ENCODE measurements around the gene HACD2.

Gene HACD2

DNA sequence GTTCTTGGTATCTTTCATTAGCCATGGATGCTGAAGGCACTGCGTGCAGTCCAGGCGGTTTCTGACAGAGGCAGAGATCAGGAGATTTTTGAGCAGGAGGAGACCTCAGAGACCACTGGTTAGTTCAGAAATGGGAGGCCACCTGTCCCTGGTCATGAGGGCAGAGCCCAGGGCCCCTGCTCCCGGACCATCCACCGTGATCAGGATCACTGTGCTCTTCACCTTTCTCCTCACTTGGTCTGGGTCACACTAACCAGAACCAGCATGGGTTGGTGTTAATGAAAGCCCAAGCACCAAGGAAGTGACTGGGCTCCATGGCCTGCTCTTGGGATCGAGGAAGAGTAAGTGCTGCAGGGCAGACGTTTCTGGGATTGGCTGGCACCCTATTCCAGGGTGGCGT is 42.0 kb upstream of the HACD2 start:
- Histone ChIP-seq H4K8ac (ENCODE audit: low read depth, low read length) (no peak overlapping the region), H3K4me1 (ENCODE audit: control insufficient read depth in 1 of 2, insufficient read depth in 2 of 2, low read length in 2 of 2) (peaks cover 12 to 13% of the 10 kb centered on the region in 2 experiments), H4K12ac (ENCODE audit: low read depth, low read length) (no peak overlapping the region), H3K9me3 (ENCODE audit: insufficient read depth, low read depth, low read length) (no peaks in the 10 kb centered on the region), H3K14ac (ENCODE audit: low read length) (no peak overlapping the region), H2BK12ac (ENCODE audit: low read length) (no peak overlapping the region), H3K23ac (ENCODE audit: low read length) (no peak overlapping the region), H3K4me3 (ENCODE audit: low read depth, low read length) (no peak overlapping the region), H3K4me2 (ENCODE audit: low read length) (no peak overlapping the region), H2BK120ac (ENCODE audit: insufficient read depth, low read length, poor library complexity) (no peak overlapping the region), H3K27me3 (ENCODE audit: insufficient read depth, low read length) (no peaks in the 10 kb centered on the region), H2AK5ac (ENCODE audit: low read length) (no peak overlapping the region), H3K79me2 (ENCODE audit: control insufficient read depth, insufficient read depth, low read length, poor library complexity) (no peaks in the 10 kb centered on the region), H3K18ac (ENCODE audit: low read length) (no peak overlapping the region), H4K91ac (ENCODE audit: low read depth, low read length) (no peak overlapping the region), H3K79me1 (ENCODE audit: low read length) (no peaks in the 10 kb centered on the region), H3K27ac (ENCODE audit: low read depth, low read length) (no peak overlapping the region), H2BK5ac (ENCODE audit: low read depth, low read length, poor library complexity) (no peak overlapping the region), H3K36me3 (ENCODE audit: control insufficient read depth in 1 of 2, insufficient read depth in 2 of 2, low read length in 2 of 2) (peaks cover 25 to 35% of the 10 kb centered on the region in 2 experiments), H2AFZ (ENCODE audit: insufficient read depth, low read length, poor library complexity) (no peak overlapping the region), H3K4ac (ENCODE audit: low read depth, low read length) (no peak overlapping the region), H3K9ac (ENCODE audit: low read length) (no peak overlapping the region)
- no peak for DNase-seq
- no CpG with 5 or more reads among the region's 7 CpGs for WGBS (ENCODE audit: extremely low coverage, insufficient coverage, insufficient read length)

- H3K79me1 ChIP-seq (ENCODE audit: low read length), result no peaks in the 10 kb centered on the region
- WGBS (ENCODE audit: extremely low coverage, insufficient coverage, insufficient read length), result no CpG with 5 or more reads among the region's 1 CpG
Observed at GRCh38 chr3:123624302-123624701, 39.4 kb upstream of the HACD2 start.

DNA sequence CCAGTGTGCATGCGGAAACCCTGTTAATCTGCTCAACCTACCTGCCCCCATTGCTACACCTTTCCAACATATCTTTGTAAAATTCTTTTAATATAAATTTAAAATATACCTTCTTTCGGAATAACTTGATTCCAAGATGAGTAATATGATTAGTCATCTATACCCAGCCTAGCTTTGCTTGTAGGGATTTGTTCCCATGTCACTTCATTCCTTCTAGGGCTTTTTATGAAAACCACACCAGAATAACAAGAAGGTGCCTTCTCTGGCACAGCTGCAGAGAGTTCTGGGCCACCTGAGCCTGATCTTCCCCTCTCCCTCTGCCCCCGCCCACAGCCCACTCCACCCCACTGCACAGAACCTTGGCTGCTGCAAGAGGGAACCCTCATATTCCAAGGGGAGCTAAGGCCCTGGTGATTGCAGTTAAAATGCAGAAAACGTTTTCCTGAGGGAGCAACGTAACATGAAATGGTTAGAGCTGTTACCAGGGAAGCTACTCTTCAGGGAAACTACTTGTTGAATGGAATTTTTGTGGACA is 38.6 kb upstream of the HACD2 start:
- Histone ChIP-seq H2AK5ac (ENCODE audit: low read length) (no peak overlapping the region), H3K9me3 (ENCODE audit: insufficient read depth, low read depth, low read length) (no peaks in the 10 kb centered on the region), H3K79me1 (ENCODE audit: low read length) (no peaks in the 10 kb centered on the region), H3K14ac (ENCODE audit: low read length) (no peak overlapping the region), H3K4ac (ENCODE audit: low read depth, low read length) (no peak overlapping the region), H2BK120ac (ENCODE audit: insufficient read depth, low read length, poor library complexity) (no peak overlapping the region), H3K27ac (ENCODE audit: low read depth, low read length) (no peak overlapping the region), H4K8ac (ENCODE audit: low read depth, low read length) (no peak overlapping the region), H3K4me3 (ENCODE audit: low read depth, low read length) (no peak overlapping the region), H4K91ac (ENCODE audit: low read depth, low read length) (no peak overlapping the region), H2BK12ac (ENCODE audit: low read length) (no peak overlapping the region), H4K12ac (ENCODE audit: low read depth, low read length) (no peak overlapping the region), H3K9ac (ENCODE audit: low read length) (no peak overlapping the region), H3K4me2 (ENCODE audit: low read length) (no peak overlapping the region), H3K23ac (ENCODE audit: low read length) (no peak overlapping the region), H3K36me3 (ENCODE audit: control insufficient read depth in 1 of 2, insufficient read depth in 2 of 2, low read length in 2 of 2) (peaks cover 22 to 31% of the 10 kb centered on the region in 2 experiments), H3K18ac (ENCODE audit: low read length) (no peak overlapping the region), H3K4me1 (ENCODE audit: control insufficient read depth in 1 of 2, insufficient read depth in 2 of 2, low read length in 2 of 2) (peaks cover 17% of the 10 kb centered on the region in 2 experiments), H2AFZ (ENCODE audit: insufficient read depth, low read length, poor library complexity) (no peak overlapping the region), H3K79me2 (ENCODE audit: control insufficient read depth, insufficient read depth, low read length, poor library complexity) (no peaks in the 10 kb centered on the region), H2BK5ac (ENCODE audit: low read depth, low read length, poor library complexity) (no peak overlapping the region), H3K27me3 (ENCODE audit: insufficient read depth, low read length) (no peaks in the 10 kb centered on the region)
- no peak for DNase-seq
- no CpG with 5 or more reads among the region's 5 CpGs for WGBS (ENCODE audit: extremely low coverage, insufficient coverage, insufficient read length)

More at GRCh38 chr3:123624302-123624701, 39.4 kb upstream of the HACD2 start:
- H3K4ac ChIP-seq (ENCODE audit: low read depth, low read length), result no peak overlapping the region
- H3K18ac ChIP-seq (ENCODE audit: low read length), result no peak overlapping the region
- H2BK120ac ChIP-seq (ENCODE audit: insufficient read depth, low read length, poor library complexity), result no peak overlapping the region
- H4K91ac ChIP-seq (ENCODE audit: low read depth, low read length), result no peak overlapping the region
- H2BK12ac ChIP-seq (ENCODE audit: low read length), result no peak overlapping the region
- no peak overlapping the region for H2BK5ac ChIP-seq (ENCODE audit: low read depth, low read length, poor library complexity)
- no peak overlapping the region for H3K27ac ChIP-seq (ENCODE audit: low read depth, low read length)
- no peak overlapping the region for H3K9ac ChIP-seq (ENCODE audit: low read length)
- no peaks in the 10 kb centered on the region for H3K27me3 ChIP-seq (ENCODE audit: insufficient read depth, low read length)
- peaks cover 23 to 30% of the 10 kb centered on the region in 2 experiments for H3K36me3 ChIP-seq (ENCODE audit: control insufficient read depth in 1 of 2, insufficient read depth in 2 of 2, low read length in 2 of 2)
- no peak overlapping the region for H3K14ac ChIP-seq (ENCODE audit: low read length)
- peak; percentile 70 to 77 for DNase-seq
- no peak overlapping the region for H4K12ac ChIP-seq (ENCODE audit: low read depth, low read length)
- H3K23ac ChIP-seq (ENCODE audit: low read length), result no peak overlapping the region
- no peak overlapping the region for H3K4me3 ChIP-seq (ENCODE audit: low read depth, low read length)
- peaks cover 17% of the 10 kb centered on the region in 2 experiments for H3K4me1 ChIP-seq (ENCODE audit: control insufficient read depth in 1 of 2, insufficient read depth in 2 of 2, low read length in 2 of 2)
- H3K9me3 ChIP-seq (ENCODE audit: insufficient read depth, low read depth, low read length), result no peaks in the 10 kb centered on the region
- H3K4me2 ChIP-seq (ENCODE audit: low read length), result no peak overlapping the region
- no peak overlapping the region for H4K8ac ChIP-seq (ENCODE audit: low read depth, low read length)
- H3K79me2 ChIP-seq (ENCODE audit: control insufficient read depth, insufficient read depth, low read length, poor library complexity), result no peaks in the 10 kb centered on the region
- H2AK5ac ChIP-seq (ENCODE audit: low read length), result no peak overlapping the region
- no peak overlapping the region for H2AFZ ChIP-seq (ENCODE audit: insufficient read depth, low read length, poor library complexity)

GRCh38 chr3:123622766-123623165 is 37.9 kb upstream of the HACD2 start:
- Histone ChIP-seq H2AK5ac (ENCODE audit: low read length) (no peak overlapping the region), H2AFZ (ENCODE audit: insufficient read depth, low read length, poor library complexity) (no peak overlapping the region)

More at GRCh38 chr3:123622766-123623165, 37.9 kb upstream of the HACD2 start:
- H3K14ac ChIP-seq (ENCODE audit: low read length), result no peak overlapping the region
- no peak for DNase-seq
- H3K18ac ChIP-seq (ENCODE audit: low read length), result no peak overlapping the region
- H3K79me2 ChIP-seq (ENCODE audit: control insufficient read depth, insufficient read depth, low read length, poor library complexity), result no peaks in the 10 kb centered on the region
- H3K23ac ChIP-seq (ENCODE audit: low read length), result no peak overlapping the region
- no peak overlapping the region for H4K8ac ChIP-seq (ENCODE audit: low read depth, low read length)
- H2BK12ac ChIP-seq (ENCODE audit: low read length), result no peak overlapping the region
- H3K4me3 ChIP-seq (ENCODE audit: low read depth, low read length), result no peak overlapping the region
- H3K4me1 ChIP-seq (ENCODE audit: control insufficient read depth in 1 of 2, insufficient read depth in 2 of 2, low read length in 2 of 2), result peaks cover 17% of the 10 kb centered on the region in 2 experiments
- no peak overlapping the region for H3K27ac ChIP-seq (ENCODE audit: low read depth, low read length)
- H3K9me3 ChIP-seq (ENCODE audit: insufficient read depth, low read depth, low read length), result no peaks in the 10 kb centered on the region
- H2BK5ac ChIP-seq (ENCODE audit: low read depth, low read length, poor library complexity), result peak overlapping the region; percentile 24
- H4K12ac ChIP-seq (ENCODE audit: low read depth, low read length), result no peak overlapping the region
- H3K36me3 ChIP-seq (ENCODE audit: control insufficient read depth in 1 of 2, insufficient read depth in 2 of 2, low read length in 2 of 2), result peaks cover 25 to 32% of the 10 kb centered on the region in 2 experiments
- no peak overlapping the region for H4K91ac ChIP-seq (ENCODE audit: low read depth, low read length)
- no peak overlapping the region for H3K4me2 ChIP-seq (ENCODE audit: low read length)
- no peak overlapping the region for H3K4ac ChIP-seq (ENCODE audit: low read depth, low read length)
- H2BK120ac ChIP-seq (ENCODE audit: insufficient read depth, low read length, poor library complexity), result no peak overlapping the region
- H3K27me3 ChIP-seq (ENCODE audit: insufficient read depth, low read length), result no peaks in the 10 kb centered on the region
- no peaks in the 10 kb centered on the region for H3K79me1 ChIP-seq (ENCODE audit: low read length)
- H3K9ac ChIP-seq (ENCODE audit: low read length), result no peak overlapping the region
- WGBS (ENCODE audit: extremely low coverage, insufficient coverage, insufficient read length), result no CpG with 5 or more reads among the region's 2 CpGs

Measured in trophoblast cell (in vitro differentiated cells and primary cell).